Measurements from ENCODE around the gene SLC6A15.

DNA sequence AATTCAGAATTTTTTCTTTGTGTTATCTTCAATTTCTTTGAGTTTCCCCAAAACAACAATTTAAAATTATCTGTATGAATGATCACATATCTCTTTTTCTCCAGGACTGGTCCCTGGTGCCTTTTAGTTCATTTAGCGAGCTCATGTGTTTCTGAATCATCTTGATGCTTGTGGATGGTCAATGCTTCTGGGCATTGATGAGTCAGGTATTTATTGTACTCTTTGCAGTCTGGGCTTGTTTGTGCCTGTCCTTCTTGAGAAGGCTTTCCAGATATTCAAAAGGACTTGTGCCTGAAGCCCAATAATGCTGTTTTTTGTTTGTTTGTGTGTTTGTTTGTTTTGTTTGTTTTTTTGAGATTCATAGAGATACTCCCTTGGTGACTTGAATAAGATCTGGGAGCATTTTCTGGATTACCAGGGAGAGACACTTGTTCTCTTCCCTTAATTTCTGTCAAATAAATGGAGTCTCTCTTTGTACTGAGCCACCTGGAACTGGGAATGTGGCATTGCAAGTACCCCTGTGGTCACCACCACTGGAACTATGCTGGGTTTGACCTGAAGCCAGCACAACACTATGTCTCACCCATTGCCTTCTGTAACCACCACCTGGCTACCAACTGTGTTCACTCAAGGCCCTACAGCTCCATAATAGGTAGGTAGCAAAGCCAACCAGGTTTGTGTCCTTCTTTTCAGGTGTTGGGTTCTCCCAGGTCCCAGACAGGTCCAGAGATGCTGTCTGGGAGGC is 56.3 kb downstream of the SLC6A15 start:
- TF ChIP-seq POLR2AphosphoS5 (IDR thresholded peaks at IDR 0.05; ENCODE audit: low read depth), result no peak
- TF ChIP-seq, protein P1, sequence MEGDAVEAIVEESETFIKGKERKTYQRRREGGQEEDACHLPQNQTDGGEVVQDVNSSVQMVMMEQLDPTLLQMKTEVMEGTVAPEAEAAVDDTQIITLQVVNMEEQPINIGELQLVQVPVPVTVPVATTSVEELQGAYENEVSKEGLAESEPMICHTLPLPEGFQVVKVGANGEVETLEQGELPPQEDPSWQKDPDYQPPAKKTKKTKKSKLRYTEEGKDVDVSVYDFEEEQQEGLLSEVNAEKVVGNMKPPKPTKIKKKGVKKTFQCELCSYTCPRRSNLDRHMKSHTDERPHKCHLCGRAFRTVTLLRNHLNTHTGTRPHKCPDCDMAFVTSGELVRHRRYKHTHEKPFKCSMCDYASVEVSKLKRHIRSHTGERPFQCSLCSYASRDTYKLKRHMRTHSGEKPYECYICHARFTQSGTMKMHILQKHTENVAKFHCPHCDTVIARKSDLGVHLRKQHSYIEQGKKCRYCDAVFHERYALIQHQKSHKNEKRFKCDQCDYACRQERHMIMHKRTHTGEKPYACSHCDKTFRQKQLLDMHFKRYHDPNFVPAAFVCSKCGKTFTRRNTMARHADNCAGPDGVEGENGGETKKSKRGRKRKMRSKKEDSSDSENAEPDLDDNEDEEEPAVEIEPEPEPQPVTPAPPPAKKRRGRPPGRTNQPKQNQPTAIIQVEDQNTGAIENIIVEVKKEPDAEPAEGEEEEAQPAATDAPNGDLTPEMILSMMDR (IDR thresholded peaks at IDR 0.05; ENCODE audit: insufficient read depth, low read length), result no peak
